ENCODE data around the gene NFE2L1.
"Not testable (repeated sequence)": the region's sequence is repeated elsewhere in the genome, so short reads cannot be mapped to it uniquely, and the experiment has no call there.

The NFE2L1 gene

GRCh38 chr17:48047741-48048383 is at the start of gene NFE2L1:
Gene NFE2L1, plus strand, starts transcription at chr17:48048359. Its CDS starts 2,760 bp downstream, at chr17:48051119.
- peak; percentile 96 to 97 for DNase-seq (ENCODE audit: low read depth in 2 of 2, low spot score in 1 of 2)

GRCh38 chr17:47999582-47999981 is 48.6 kb upstream of the NFE2L1 start:
- no peak for DNase-seq (ENCODE audit: low read depth in 2 of 2, low spot score in 1 of 2)

- no peak for DNase-seq (ENCODE audit: low read depth in 2 of 2, low spot score in 1 of 2)
Measured at GRCh38 chr17:48001197-48001596, 47.0 kb upstream of the NFE2L1 start.

- not testable (repeated sequence) for DNase-seq (ENCODE audit: low read depth in 2 of 2, low spot score in 1 of 2)
Measured at GRCh38 chr17:48001657-48002056, 46.5 kb upstream of the NFE2L1 start.

GRCh38 chr17:48002266-48002915 is 45.8 kb upstream of the NFE2L1 start:
- DNase-seq (ENCODE audit: low read depth in 2 of 2, low spot score in 1 of 2): no peak

- DNase-seq (ENCODE audit: low read depth in 2 of 2, low spot score in 1 of 2): no peak
Measured at GRCh38 chr17:48002916-48003416, 45.2 kb upstream of the NFE2L1 start.

GRCh38 chr17:48003417-48004151 is 44.6 kb upstream of the NFE2L1 start:
- no peak for DNase-seq (ENCODE audit: low read depth in 2 of 2, low spot score in 1 of 2)

- DNase-seq (ENCODE audit: low read depth in 2 of 2, low spot score in 1 of 2): no peak
Measured at GRCh38 chr17:48004983-48005382, 43.2 kb upstream of the NFE2L1 start.

GRCh38 chr17:48006936-48007709 is 41.0 kb upstream of the NFE2L1 start:
- no peak for DNase-seq (ENCODE audit: low read depth in 2 of 2, low spot score in 1 of 2)

- no peak for DNase-seq (ENCODE audit: low read depth in 2 of 2, low spot score in 1 of 2)
Measured at GRCh38 chr17:48010193-48010592, 38.0 kb upstream of the NFE2L1 start.

GRCh38 chr17:48011405-48012150 is 36.6 kb upstream of the NFE2L1 start:
- no peak for DNase-seq (ENCODE audit: low read depth in 2 of 2, low spot score in 1 of 2)

- peak in 1 of 2 donors; percentile 32 for DNase-seq (ENCODE audit: low read depth in 2 of 2, low spot score in 1 of 2)
Measured at GRCh38 chr17:48012151-48012520, 36.0 kb upstream of the NFE2L1 start.

GRCh38 chr17:48012654-48013053 is 35.5 kb upstream of the NFE2L1 start:
- no peak for DNase-seq (ENCODE audit: low read depth in 2 of 2, low spot score in 1 of 2)

- DNase-seq (ENCODE audit: low read depth in 2 of 2, low spot score in 1 of 2): no peak
Measured at GRCh38 chr17:48013876-48014594, 34.1 kb upstream of the NFE2L1 start.

GRCh38 chr17:48014595-48015111 is 33.5 kb upstream of the NFE2L1 start:
- no peak for DNase-seq (ENCODE audit: low read depth in 2 of 2, low spot score in 1 of 2)

GRCh38 chr17:48016112-48016511 is 32.0 kb upstream of the NFE2L1 start:
- DNase-seq (ENCODE audit: low read depth in 2 of 2, low spot score in 1 of 2): no peak

GRCh38 chr17:48017817-48018158 is 30.4 kb upstream of the NFE2L1 start:
- not testable (repeated sequence) for DNase-seq (ENCODE audit: low read depth in 2 of 2, low spot score in 1 of 2)

- DNase-seq (ENCODE audit: low read depth in 2 of 2, low spot score in 1 of 2): no peak
Measured at GRCh38 chr17:48021934-48022333, 26.2 kb upstream of the NFE2L1 start.

GRCh38 chr17:48022901-48023300 is 25.3 kb upstream of the NFE2L1 start:
- no peak for DNase-seq (ENCODE audit: low read depth in 2 of 2, low spot score in 1 of 2)

Measured in stimulated activated CD8-positive, alpha-beta memory T cell treated with anti-CD3 and anti-CD28 coated beads, Interleukin-4, amount 100 ng/mL, for 1 hour (primary cell).